GM10248 (cell line): ENCODE results near the gene SPSB3.
"Not testable (repeated sequence)": the region's sequence is repeated elsewhere in the genome, so short reads cannot be mapped to it uniquely, and the experiment has no call there.

Experiments
- CTCF ChIA-PET: fragments of 300-600 bp; sonication (Branson Sonifier 250); formaldehyde crosslinking; extraction: SDS; loops from one replicate; lab custom pipeline; 2021; ENCODE audit warnings: antibody characterized with exemption; lab: Yijun Ruan, JAX
- POLR2A ChIA-PET: fragments of 350-650 bp; sonication (Branson Sonifier 250); formaldehyde crosslinking; extraction: SDS; loops from one replicate; lab custom pipeline; 2020; ENCODE audit warnings: antibody characterized with exemption; lab: Yijun Ruan, JAX
- DNase-seq: peaks from one replicate; pipeline ENCODE4 v3.0.0; 2012; ENCODE audit errors: extremely low spot score
- TF ChIP-seq, protein P1 (sequence below): IDR thresholded peaks from 2 replicates; pipeline ENCODE4 v1.5.1; 2012; ENCODE audit warnings: mild to moderate bottlenecking, low read depth; ENCODE audit errors: extremely low read depth, missing control alignments, control extremely low read depth

The SPSB3 gene

GRCh38 chr16:1808691-1809090 is 26.3 kb upstream of the SPSB3 start:
- TF ChIP-seq, protein P1, sequence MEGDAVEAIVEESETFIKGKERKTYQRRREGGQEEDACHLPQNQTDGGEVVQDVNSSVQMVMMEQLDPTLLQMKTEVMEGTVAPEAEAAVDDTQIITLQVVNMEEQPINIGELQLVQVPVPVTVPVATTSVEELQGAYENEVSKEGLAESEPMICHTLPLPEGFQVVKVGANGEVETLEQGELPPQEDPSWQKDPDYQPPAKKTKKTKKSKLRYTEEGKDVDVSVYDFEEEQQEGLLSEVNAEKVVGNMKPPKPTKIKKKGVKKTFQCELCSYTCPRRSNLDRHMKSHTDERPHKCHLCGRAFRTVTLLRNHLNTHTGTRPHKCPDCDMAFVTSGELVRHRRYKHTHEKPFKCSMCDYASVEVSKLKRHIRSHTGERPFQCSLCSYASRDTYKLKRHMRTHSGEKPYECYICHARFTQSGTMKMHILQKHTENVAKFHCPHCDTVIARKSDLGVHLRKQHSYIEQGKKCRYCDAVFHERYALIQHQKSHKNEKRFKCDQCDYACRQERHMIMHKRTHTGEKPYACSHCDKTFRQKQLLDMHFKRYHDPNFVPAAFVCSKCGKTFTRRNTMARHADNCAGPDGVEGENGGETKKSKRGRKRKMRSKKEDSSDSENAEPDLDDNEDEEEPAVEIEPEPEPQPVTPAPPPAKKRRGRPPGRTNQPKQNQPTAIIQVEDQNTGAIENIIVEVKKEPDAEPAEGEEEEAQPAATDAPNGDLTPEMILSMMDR: no peak
- no peak for DNase-seq
- ChIA-PET CTCF (no interaction called here), POLR2A (no interaction called here)

DNA sequence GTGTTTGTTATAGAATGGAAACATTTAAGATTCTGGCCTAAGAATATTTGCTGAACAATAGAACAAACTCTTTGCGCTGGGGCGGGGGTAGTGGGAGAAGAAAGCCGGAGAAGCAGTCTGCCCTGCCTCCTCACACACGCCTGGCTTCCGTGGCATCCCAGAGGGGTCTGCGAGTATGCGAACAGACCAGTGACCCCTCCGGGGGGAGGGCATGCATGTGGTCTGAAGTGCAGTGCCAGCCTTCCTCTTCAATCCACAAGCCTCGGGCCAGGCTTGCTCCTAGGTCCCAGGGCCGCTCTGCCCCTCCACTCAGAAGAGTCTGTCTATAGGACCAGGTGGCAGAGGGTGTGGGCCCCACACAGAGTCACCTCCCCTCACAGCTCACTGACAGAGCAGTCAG is 25.3 kb upstream of the SPSB3 start:
- TF ChIP-seq, protein P1: no peak
- ChIA-PET POLR2A (no interaction called here), CTCF (interaction anchor here (1.4 kb wide), 1 partner anchor 16 kb away, joined by 3 read pairs; no protein-coding TSS in a partner anchor)
- DNase-seq: no peak

DNA sequence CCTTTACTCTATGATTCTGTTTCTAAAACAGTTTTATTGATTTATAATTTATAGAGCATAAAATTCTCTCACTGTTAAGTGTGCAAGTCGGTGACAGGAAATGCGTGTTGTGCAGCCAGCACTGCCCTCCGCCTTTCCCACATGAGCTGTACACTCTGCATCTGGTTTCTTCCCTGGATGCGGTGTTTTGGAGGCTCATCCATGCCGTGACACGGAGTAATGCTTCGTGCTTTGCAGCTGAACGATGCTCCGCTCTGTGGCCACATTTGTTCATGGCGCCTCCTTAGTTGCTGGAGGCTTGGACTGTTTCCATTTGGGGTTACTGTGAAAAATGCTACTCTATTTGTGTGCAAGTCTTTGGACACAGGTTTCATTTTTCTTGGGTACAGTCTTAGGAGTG is 18.3 kb upstream of the SPSB3 start:
- POLR2A ChIA-PET: no interaction called here
- CTCF ChIA-PET: no interaction called here
- TF ChIP-seq, protein P1: no peak
- no peak for DNase-seq

DNA sequence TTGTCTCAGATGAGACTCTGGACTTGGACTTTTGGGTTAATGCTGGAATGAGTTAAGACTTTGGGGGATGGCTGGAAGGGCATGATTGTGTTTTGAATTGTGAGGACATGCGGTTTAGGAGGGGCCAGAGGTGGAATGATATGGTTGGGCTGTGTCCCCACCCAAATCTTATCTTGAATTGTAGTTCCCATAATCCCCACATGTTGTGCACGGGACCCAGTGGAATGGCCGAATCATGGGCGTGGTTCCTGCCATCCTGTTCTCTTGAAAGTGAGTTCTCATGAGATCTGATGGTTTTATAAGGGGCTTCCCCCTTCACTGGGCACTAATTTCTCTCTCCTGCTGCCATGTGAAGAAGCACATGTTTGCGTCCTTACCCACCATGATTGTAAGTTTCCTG is 16.9 kb upstream of the SPSB3 start:
- CTCF ChIA-PET, DNase-seq, POLR2A ChIA-PET: not testable (repeated sequence)

GRCh38 chr16:1794908-1795666 is 12.7 kb upstream of the SPSB3 start:
- ChIA-PET POLR2A (no interaction called here), CTCF (no interaction called here)
- DNase-seq: no peak
- TF ChIP-seq, protein P1: no peak

DNA sequence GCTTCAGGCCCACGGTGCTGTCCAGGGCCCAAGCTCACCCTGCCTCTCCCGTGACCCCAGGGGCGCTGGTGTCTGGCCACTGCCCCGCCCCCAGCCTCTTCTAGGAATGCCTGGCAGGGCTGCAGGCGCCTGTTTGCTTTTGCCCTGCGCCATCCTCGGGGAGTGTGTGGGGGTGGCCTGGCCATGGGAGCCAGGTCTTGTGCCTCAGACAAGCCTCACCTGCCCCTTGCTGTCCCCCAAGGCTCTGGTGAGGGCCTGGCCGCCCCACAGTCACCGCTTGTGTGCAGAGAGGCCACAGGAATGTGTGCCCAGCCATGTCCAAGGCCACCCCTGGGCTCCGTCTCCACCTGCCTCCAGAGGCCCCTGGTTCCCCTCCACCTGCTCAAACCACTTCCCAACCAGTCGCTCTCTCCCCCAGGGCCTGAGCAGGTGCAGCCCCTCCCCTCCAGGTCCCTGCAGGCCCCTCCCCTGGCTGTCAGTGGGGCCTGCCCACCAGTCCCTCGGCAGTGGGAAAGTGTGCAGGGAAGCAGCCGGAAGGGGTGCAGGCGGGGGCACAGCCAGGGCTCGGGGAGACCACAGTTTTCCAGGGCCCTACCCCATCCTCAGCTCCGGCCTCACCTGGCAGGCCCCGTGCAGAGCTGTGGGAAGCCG is 12.0 kb upstream of the SPSB3 start:
- ChIA-PET POLR2A (no interaction called here), CTCF (no interaction called here)
- TF ChIP-seq, protein P1: no peak
- no peak for DNase-seq

DNA sequence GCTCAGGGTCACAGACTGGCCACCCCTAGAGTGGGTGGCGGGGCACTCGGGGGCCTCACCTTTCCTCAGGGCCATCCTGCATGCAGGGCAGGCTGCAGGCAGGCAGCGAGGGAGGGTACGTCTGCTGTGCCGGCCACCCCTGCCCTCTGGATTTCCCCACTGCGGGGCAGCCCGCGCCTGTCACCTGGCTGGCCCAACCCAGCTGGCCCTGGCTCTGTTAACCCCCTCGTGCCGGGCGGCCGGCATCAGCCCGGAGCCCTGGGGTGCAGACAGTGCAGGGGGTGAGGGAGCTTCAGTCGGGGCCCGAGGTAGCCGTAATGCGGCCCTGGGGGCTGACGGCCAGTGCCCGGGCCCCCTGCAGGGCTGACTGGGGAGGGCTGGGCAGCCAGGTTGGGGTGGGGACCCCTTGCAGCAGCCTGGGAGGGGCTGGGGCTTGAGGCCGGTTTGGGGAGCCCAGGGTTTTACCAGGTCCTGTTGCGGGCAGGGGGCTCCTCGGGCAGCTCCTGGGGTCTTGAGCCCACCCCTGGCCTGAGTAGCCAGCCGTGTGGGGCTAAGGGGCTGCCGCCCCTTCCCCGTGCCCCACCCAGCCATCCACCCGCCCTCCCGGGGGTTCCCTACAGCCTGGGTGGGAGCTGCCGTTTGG is 11.3 kb upstream of the SPSB3 start, which contains the start of gene IGFALS:
IGFALS (minus strand) TSS at position 128 of the 643 bp plus-strand sequence; CDS start at position 75, 53 bp downstream.
- CTCF ChIA-PET: interaction anchor here (1.4 kb wide), 1 partner anchor 12 kb away, joined by 5 read pairs; the partner anchor contains the start of genes NUBP2 and SPSB3
- DNase-seq: no peak
- POLR2A ChIA-PET: no interaction called here
- TF ChIP-seq, protein P1: no peak
